SKM-1 treated with dmso at 0.1 percent for 144 hours (cell line): Measurements from ENCODE around the gene ELAVL2.

Experiments
- DNase-seq: peaks from one replicate; lab custom pipeline; 2025; ENCODE audit not compliant: unreplicated experiment; lab: John Stamatoyannopoulos, UW

Gene ELAVL2

GRCh38 chr9:23821375-23822181 is 4.5 kb downstream of the ELAVL2 start:
- DNase-seq: no peak

GRCh38 chr9:23820451-23821374 is 5.3 kb downstream of the ELAVL2 start:
- no peak for DNase-seq

- DNase-seq: no peak
These were observed 6.6 kb downstream of the ELAVL2 start for GRCh38 chr9:23819403-23819802.

GRCh38 chr9:23814243-23814642 is 11.8 kb downstream of the ELAVL2 start:
- no peak for DNase-seq

- DNase-seq: no peak
These were observed 13.4 kb downstream of the ELAVL2 start for GRCh38 chr9:23812673-23813072.

- DNase-seq: no peak
These were observed 14.4 kb downstream of the ELAVL2 start for GRCh38 chr9:23811633-23812032.

- DNase-seq: no peak
These were observed 22.8 kb downstream of the ELAVL2 start for GRCh38 chr9:23803216-23803615.

GRCh38 chr9:23801523-23801922 is 24.5 kb downstream of the ELAVL2 start:
- DNase-seq: no peak

GRCh38 chr9:23799521-23799920 is 26.5 kb downstream of the ELAVL2 start:
- no peak for DNase-seq

- DNase-seq: no peak
These were observed 27.7 kb downstream of the ELAVL2 start for GRCh38 chr9:23798325-23798724.

GRCh38 chr9:23796209-23796608 is 29.8 kb downstream of the ELAVL2 start:
- DNase-seq: no peak

GRCh38 chr9:23790351-23791260 is 35.4 kb downstream of the ELAVL2 start:
- DNase-seq: no peak

GRCh38 chr9:23789529-23790254 is 36.3 kb downstream of the ELAVL2 start:
- no peak for DNase-seq

- no peak for DNase-seq
These were observed 41.1 kb downstream of the ELAVL2 start for GRCh38 chr9:23784962-23785361.

GRCh38 chr9:23783509-23783908 is 42.5 kb downstream of the ELAVL2 start:
- DNase-seq: no peak

GRCh38 chr9:23779220-23779619 is 46.8 kb downstream of the ELAVL2 start:
- DNase-seq: no peak

- DNase-seq: no peak
These were observed 48.7 kb downstream of the ELAVL2 start for GRCh38 chr9:23777328-23777727.

- DNase-seq: no peak
These were observed 50.5 kb downstream of the ELAVL2 start for GRCh38 chr9:23775549-23775948.

- no peak for DNase-seq
These were observed 51.8 kb downstream of the ELAVL2 start for GRCh38 chr9:23774266-23774665.

- no peak for DNase-seq
These were observed 53.7 kb downstream of the ELAVL2 start for GRCh38 chr9:23772385-23772783.
